Right ventricle myocardium superior (tissue), 1 donor: ENCODE data around the gene GRAP. TPM values are rescaled to one million over a fixed set of nuclear protein-coding genes. Genes with fewer than 3 reads are reported as not detected.

ENCODE experiments used
- ATAC-seq: fragments of 200-7000 bp; cut with Tn5 transposase; one replicate; pipeline ENCODE4 v1.9.1; 2020; ENCODE audit warnings: mild to moderate bottlenecking; ENCODE audit not compliant: poor library complexity
- DNase-seq: peaks from one replicate; pipeline ENCODE4 v3.0.0-alpha.2; 2020
- intact Hi-C: fragments of 100-400 bp; cut with DNase I; formaldehyde crosslinking; loops from one replicate; pipeline ENCODE4 v1.11.2; 2022
- total RNA-seq: library from RNA; stranded (reverse); fragmentation: NEBNext Ultra II Directional; extraction: Animal tissue kit (Norgen Biotek cat#: 25700); gene quantifications from one replicate; pipeline ENCODE4 v1.2.1, GENCODE V29; 2021
- donor health status: DM: no; HTN: yes; CAD: no; lungs with severe emphysema.

Gene GRAP
- total RNA-seq, 1 donor from 2014 or later = 2.0 TPM

DNA sequence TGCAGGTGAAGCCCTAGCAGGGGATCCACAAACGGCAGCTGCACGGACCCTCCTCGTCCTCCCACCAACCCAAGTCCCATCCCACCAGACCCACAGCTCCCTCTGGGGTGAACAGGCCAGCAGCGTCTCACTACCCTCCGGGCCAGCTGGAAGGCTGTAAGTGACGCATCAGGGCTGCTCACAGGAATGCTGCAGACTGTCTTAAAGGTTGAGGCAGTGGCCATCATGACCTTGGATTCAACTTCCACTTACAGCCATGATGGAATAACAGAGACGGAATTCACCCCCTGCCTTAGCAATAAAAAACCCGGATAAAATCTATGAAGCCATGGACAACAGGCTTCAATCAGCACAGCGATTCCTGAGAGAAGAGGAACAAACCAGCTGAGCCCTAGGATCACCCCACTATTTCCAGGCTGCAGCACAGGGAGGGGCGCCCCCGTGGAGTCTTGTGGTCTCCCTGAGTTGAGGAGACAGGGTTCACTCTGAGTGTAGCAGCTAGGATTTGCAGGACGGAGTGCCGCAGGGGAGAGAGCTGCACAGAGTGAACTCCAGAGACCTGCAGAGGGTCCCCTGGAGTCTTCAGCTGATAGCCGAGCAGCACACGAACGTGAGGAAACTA is 52.7 kb downstream of the GRAP start:
- ATAC-seq = no peak
- no peak for DNase-seq
- intact Hi-C loops = no loop called here

- ATAC-seq (no peak), DNase-seq (no peak)
- intact Hi-C loops = no loop called here
Observed at GRCh38 chr17:18992454-18993130, 54.2 kb downstream of the GRAP start.

GRCh38 chr17:18991531-18992315 is 55.0 kb downstream of the GRAP start:
- intact Hi-C loops = no loop called here
- no peak for DNase-seq
- no peak for ATAC-seq

DNA sequence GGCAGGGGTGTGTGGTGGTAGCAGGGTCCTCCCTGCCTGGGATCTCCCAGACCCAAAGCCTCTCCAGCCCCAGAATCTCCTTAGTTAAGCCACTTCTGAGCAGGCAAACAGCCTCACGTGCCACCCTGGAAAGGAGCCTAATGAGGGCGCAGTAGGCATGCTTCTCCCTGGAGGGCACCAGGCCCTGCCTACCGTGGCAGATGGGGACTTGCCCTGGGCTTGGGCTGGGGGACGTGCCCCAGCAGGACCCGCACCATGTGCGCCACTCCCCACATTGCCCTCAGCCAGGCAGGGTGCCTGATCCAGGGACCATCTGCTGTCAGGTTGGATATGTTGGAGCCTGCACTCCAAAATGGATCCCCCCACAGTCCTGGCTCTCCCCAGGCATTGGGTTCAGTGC is 56.4 kb downstream of the GRAP start:
- intact Hi-C loops = no loop called here
- DNase-seq (no peak), ATAC-seq (no peak)

- DNase-seq (no peak), ATAC-seq (peak; percentile 22)
- intact Hi-C loops = no loop called here
Observed at GRCh38 chr17:18988546-18989173, 58.1 kb downstream of the GRAP start.

- ATAC-seq = peak; percentile 50
- intact Hi-C loops = no loop called here
- DNase-seq = no peak
Observed at GRCh38 chr17:18987862-18988545, 58.8 kb downstream of the GRAP start.

GRCh38 chr17:18987230-18987610 is 59.5 kb downstream of the GRAP start:
- ATAC-seq = peak; percentile 41
- intact Hi-C loops = no loop called here

GRCh38 chr17:18986541-18987229 is 60.1 kb downstream of the GRAP start:
- DNase-seq = no peak

More at GRCh38 chr17:18987230-18987610, 59.5 kb downstream of the GRAP start:
- DNase-seq = no peak

GRCh38 chr17:18985475-18985874 is 61.3 kb downstream of the GRAP start:
- DNase-seq (no peak), ATAC-seq (no peak)
- intact Hi-C loops = no loop called here

More at GRCh38 chr17:18986541-18987229, 60.1 kb downstream of the GRAP start:
- ATAC-seq = no peak
- intact Hi-C loops = no loop called here

DNA sequence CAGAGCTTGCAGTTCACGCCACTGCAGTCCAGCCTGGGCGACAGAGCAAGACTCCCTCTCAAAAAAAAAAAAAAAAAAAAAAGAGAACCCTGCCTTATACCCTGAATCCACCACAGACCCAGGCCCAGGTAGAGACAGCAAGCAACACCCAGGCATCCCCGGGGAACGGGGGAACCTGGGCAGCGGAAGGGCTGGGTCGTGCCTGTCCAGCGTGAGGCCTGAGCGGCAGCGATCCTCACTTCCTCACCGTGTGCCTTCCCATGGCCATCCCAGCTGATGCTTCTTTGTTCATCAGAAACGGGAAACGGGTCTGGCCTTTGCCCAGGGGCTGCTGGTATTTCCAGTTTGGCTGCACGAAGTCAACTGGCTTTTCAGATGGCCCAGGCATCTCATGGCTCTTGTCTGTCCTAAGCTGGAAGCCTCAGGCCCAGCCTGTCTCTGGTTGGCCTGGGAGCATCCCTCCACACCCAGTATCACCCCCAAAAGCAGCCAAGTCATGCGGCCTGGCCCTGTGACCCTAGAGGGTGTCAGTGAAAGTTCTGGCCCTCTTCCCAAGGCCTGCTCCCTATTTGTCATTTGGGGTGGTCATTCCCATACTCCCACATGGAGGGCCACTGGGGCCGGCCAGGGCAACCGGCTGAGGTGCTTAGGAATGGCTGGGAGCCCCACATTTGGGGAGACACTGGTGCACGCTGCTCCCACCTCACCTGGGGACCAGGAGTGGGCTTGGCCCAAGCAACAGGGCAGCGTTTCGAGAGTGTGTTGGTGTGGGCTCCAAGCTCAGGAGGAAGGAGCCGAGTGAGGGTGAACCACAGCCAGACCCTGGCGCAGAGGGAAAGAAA is 62.3 kb downstream of the GRAP start:
- ATAC-seq (no peak), DNase-seq (no peak)
- intact Hi-C loops = no loop called here

DNA sequence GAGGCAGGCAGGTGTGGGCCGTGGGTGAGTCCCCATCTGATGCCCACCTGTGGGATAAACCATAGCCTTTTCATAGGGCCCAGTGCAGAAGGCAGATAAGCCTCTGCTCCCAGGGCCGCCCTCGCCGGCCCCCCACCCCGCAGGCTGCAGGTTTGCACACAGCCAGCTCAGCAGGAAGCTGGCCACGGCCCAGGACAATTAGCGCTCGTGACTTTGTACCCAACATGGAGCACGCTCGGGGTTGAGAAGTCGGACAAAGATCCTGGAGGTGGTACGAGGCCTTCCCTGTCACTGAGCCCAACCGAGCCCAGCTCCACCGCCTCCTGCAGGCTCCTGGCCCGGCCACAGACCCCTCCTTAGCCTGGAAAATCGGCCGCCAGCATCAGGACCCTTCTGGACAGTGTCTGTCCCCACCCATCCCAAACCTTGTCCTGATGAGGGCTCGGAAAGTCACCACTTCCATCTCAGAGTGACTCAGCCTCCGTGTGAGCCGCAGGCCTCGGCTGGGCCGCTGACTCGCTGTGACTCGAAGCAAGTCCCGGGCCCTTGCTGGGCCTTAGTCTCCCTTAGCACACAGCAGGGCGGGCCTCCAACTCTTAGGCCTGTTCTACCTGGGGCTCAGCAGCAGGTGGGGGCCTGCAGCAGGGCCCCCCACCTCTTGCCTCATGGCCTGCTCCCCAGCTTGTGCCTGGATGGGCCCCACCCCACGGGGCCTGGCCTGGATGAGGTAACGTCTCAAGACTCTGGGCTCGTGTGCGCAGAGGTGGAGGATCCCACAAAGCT is 64.9 kb downstream of the GRAP start:
- ATAC-seq (peak; percentile 20), DNase-seq (no peak)
- intact Hi-C loops = no loop called here

GRCh38 chr17:18981335-18981641 is 65.5 kb downstream of the GRAP start:
- ATAC-seq (no peak), DNase-seq (no peak)
- intact Hi-C loops = no loop called here

DNA sequence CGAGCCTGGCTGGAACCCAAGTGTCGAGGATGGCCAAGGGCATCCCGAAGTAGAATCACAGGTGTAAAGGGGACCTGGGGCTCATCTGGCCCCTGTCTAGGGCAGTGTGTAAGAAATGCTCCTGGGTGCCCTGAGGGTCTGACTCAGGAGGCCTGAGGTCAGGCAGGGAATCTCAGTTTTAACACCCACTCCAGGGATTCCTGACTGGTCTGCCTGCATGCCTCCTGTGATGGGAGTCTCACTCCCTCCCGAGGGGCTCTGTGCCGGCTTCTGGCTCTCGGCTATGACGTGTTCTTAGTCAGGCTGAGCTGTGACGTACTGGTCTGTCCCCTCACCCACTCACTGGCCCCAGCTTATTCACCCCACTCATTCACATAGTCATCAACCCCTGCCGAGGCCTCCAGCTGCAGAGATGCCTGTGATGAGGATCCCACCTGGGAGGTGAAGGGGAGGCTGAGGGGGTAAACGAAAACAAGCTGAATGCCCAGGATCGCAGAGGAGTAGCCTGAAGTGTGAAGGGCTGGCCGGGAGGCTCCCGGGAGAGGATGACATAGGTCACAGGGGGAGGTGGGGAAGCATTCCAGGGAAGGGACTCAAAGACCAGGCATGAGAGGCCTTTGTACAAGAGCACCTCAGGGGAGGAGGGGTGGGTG is 65.9 kb downstream of the GRAP start:
- no peak for DNase-seq
- no peak for ATAC-seq
- intact Hi-C loops = no loop called here

- no peak for DNase-seq
- intact Hi-C loops = no loop called here
- no peak for ATAC-seq
Observed at GRCh38 chr17:18978655-18979054, 68.1 kb downstream of the GRAP start.

DNA sequence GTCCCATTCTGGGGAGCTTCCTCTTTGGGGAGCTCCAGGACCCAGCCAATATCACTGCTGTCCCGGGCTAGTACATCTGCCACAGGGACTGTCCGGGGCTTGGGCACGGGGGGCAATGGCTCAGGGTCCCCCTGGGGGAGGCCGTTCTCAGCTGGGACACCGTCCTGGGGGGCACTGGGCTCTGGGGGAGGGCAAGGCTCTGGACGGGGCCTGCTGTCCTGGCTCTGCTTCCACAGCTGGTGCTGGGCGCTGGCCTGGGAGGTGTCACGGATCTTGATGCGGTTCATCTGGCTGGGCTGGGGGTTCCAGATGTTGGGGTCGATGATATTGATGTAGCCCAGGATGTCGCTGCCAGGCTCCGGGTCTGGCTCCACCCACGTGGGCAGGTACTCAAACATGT is 68.7 kb downstream of the GRAP start:
- intact Hi-C loops = no loop called here
- DNase-seq (no peak), ATAC-seq (no peak)

GRCh38 chr17:18977646-18978045 is 69.1 kb downstream of the GRAP start:
- DNase-seq = no peak
- intact Hi-C loops = no loop called here

More at GRCh38 chr17:18977646-18978045, 69.1 kb downstream of the GRAP start:
- ATAC-seq = no peak
